Measurements from ENCODE around the gene NRAP.

- TF ChIP-seq CTCF (IDR thresholded peaks at IDR 0.05 in 4 of 5, conservative IDR thresholded peaks at IDR 0.05 in 1 of 5) (no peak), POLR2A (IDR thresholded peaks at IDR 0.05) (no peak)
Observed at GRCh38 chr10:113576852-113577251, 87.0 kb downstream of the NRAP start.
